GM18867 (cell line): ENCODE results near the gene ZNF487.

Source experiments
- ATAC-seq: cut with Tn5 transposase; IDR thresholded peaks from one replicate; pipeline ENCODE4 v1.9.1; 2021; ENCODE audit warnings: mild to moderate bottlenecking, moderate library complexity; ENCODE audit not compliant: unreplicated experiment

ZNF487 gene

GRCh38 chr10:43482319-43483078 lies 45.6 kb downstream of the ZNF487 start:
- ATAC-seq: no peak

GRCh38 chr10:43491855-43492254 lies 54.9 kb downstream of the ZNF487 start:
- no peak for ATAC-seq

GRCh38 chr10:43502931-43503330 lies 66.0 kb downstream of the ZNF487 start:
- no peak for ATAC-seq

- no peak for ATAC-seq
Observed at GRCh38 chr10:43524434-43525247, 87.7 kb downstream of the ZNF487 start.
